PFSK-1 (cell line): ENCODE results near the gene GUCY2C. TPM values are rescaled to one million over a fixed set of nuclear protein-coding genes. Genes with fewer than 3 reads are reported as not detected.

ENCODE experiments used
- FOXP2 ChIP-seq: optimal IDR thresholded peaks from 2 replicates; pipeline ENCODE3; 2011; ENCODE audit warnings: borderline replicate concordance, control low read depth, inconsistent platforms; ENCODE audit not compliant: insufficient read depth; ENCODE audit errors: extremely low read length, extremely low read depth
- POLR2AphosphoS5 ChIP-seq: IDR thresholded peaks from 2 replicates; pipeline ENCODE4 v1.6.1; 2012; ENCODE audit warnings: low read depth, mild to moderate bottlenecking, control low read depth, low read length, moderate library complexity
- SIN3A ChIP-seq: IDR thresholded peaks from 2 replicates; pipeline ENCODE4 v1.6.1; 2012; ENCODE audit warnings: mild to moderate bottlenecking, low read length, moderate library complexity, borderline replicate concordance; ENCODE audit not compliant: insufficient read depth
- TAF1 ChIP-seq: IDR thresholded peaks from 2 replicates; pipeline ENCODE4 v1.6.1; 2012; ENCODE audit warnings: low read length, control low read depth, borderline replicate concordance; ENCODE audit not compliant: insufficient read depth
- polyA plus RNA-seq: library from polyadenylated mRNA; unstranded; fragments of >200 nt; gene quantifications from one replicate; pipeline ENCODE4 v1.2.1, GENCODE V29; 2012; ENCODE audit warnings: low read depth, missing spikeins; ENCODE audit not compliant: insufficient read length
- TF ChIP-seq, protein P1 (sequence below), 2 experiments: IDR thresholded peaks; 2 replicates each; pipeline versions ENCODE4 v1.6.1 to v1.8.0; 2011 to 2012; ENCODE audit warnings: low read depth in 2 of 2, low read length in 2 of 2, control low read depth in 1 of 2, inconsistent platforms in 1 of 2, mild to moderate bottlenecking in 1 of 2, moderate library complexity in 1 of 2; ENCODE audit not compliant: insufficient read depth in 1 of 2

Gene GUCY2C
- 0.08 TPM for polyA plus RNA-seq

DNA sequence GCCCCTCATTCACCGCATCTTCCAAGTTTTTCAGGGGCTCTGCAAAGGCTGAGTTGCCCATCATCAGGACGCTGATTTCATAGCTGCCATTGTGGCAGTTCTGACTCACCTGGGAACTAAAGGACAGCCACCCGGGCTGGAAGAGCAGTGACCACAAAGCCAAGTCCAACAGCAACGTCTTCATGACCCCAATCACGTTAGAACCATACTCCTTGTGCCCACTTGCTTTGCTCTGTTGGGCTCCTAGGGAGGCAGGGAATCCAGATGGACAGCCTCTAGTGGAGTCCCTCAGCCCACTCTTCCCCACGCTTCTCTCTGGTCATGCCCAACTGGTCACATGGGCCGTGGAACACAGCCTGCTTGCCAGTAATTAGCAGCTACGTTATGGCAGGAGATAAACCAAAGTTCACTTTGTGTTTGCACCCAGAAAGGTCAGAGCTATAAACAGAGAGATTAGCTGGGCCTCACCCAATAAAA, at the start of gene GUCY2C:
GUCY2C (minus strand) TSS at position 335 of the 477 bp plus-strand sequence; CDS start at position 184, 151 bp downstream.
- TF ChIP-seq POLR2AphosphoS5 (no peak), SIN3A (no peak), FOXP2 (no peak), TAF1 (no peak)
- TF ChIP-seq, protein P1, sequence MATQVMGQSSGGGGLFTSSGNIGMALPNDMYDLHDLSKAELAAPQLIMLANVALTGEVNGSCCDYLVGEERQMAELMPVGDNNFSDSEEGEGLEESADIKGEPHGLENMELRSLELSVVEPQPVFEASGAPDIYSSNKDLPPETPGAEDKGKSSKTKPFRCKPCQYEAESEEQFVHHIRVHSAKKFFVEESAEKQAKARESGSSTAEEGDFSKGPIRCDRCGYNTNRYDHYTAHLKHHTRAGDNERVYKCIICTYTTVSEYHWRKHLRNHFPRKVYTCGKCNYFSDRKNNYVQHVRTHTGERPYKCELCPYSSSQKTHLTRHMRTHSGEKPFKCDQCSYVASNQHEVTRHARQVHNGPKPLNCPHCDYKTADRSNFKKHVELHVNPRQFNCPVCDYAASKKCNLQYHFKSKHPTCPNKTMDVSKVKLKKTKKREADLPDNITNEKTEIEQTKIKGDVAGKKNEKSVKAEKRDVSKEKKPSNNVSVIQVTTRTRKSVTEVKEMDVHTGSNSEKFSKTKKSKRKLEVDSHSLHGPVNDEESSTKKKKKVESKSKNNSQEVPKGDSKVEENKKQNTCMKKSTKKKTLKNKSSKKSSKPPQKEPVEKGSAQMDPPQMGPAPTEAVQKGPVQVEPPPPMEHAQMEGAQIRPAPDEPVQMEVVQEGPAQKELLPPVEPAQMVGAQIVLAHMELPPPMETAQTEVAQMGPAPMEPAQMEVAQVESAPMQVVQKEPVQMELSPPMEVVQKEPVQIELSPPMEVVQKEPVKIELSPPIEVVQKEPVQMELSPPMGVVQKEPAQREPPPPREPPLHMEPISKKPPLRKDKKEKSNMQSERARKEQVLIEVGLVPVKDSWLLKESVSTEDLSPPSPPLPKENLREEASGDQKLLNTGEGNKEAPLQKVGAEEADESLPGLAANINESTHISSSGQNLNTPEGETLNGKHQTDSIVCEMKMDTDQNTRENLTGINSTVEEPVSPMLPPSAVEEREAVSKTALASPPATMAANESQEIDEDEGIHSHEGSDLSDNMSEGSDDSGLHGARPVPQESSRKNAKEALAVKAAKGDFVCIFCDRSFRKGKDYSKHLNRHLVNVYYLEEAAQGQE (IDR thresholded peaks at IDR 0.05; ENCODE audit: insufficient read depth in 1 of 2, low read depth in 2 of 2, low read length in 2 of 2): no peak

DNA sequence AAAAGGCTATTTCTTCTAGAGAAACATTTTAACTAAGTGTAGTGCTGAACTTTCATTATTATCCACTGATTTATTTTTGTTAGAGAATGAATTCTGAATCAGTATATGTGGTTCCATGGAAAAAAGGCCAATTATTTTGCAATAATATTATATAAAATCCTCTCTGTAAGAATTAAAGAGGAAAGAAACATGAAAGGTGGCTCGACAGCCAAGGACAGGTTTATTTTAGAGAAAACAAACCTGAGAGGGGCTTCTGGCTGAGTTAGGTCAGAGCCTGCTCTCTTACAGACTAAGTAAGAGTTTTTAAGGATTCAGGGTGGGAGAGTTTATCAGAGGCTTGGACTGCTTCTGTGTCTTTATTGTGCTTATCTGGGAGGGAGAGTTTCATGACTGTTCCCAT, 46.7 kb upstream of the GUCY2C start:
- TF ChIP-seq SIN3A: no peak
- TF ChIP-seq TAF1: no peak
- TF ChIP-seq, protein P1 (IDR thresholded peaks at IDR 0.05; ENCODE audit: insufficient read depth in 1 of 2, low read depth in 2 of 2, low read length in 2 of 2): no peak

DNA sequence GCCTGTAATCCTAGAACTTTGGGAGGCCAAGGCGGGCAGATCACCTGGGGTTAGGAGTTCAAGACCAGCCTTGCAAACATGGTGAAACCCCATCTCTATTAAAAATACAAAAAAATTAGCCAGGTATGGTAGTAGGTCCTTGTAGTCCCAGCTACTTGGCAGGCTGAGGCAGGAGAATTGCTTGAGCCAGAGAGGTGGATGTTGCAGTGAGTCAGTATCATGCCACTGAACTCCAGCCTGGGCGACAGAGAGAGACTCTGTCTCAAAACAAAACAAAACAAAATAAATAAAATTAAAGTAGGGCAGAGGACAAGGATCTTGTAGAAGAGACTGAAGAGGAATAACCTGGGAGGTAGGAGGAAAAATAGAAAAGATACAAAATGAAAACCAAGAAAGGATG, 45.5 kb upstream of the GUCY2C start:
- no peak for TF ChIP-seq FOXP2
- TF ChIP-seq SIN3A: no peak
- TF ChIP-seq, protein P1 (IDR thresholded peaks at IDR 0.05; ENCODE audit: insufficient read depth in 1 of 2, low read depth in 2 of 2, low read length in 2 of 2): no peak
- no peak for TF ChIP-seq POLR2AphosphoS5
- TF ChIP-seq TAF1: no peak

DNA sequence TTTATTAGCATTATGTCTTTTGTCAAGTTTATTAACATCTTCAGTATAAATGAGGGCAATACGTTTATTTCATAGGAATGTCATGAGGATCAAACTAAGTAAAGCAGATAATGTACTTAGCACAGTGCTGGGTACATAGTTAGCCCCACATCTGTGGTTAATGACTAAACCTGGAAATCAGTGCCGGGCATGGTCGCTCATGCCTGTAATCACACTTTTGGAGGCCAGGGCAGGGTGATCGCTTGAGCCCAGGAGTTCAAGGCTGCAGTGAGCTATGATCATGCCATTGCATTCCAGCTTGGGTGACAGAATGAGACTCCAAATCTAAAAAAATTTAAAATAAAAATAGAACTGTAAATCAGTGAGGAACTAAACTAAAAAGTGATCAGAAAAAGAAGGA, 44.8 kb upstream of the GUCY2C start:
- TF ChIP-seq TAF1 (no peak), POLR2AphosphoS5 (no peak), SIN3A (no peak), FOXP2 (no peak)
- TF ChIP-seq, protein P1 (IDR thresholded peaks at IDR 0.05; ENCODE audit: insufficient read depth in 1 of 2, low read depth in 2 of 2, low read length in 2 of 2): no peak

DNA sequence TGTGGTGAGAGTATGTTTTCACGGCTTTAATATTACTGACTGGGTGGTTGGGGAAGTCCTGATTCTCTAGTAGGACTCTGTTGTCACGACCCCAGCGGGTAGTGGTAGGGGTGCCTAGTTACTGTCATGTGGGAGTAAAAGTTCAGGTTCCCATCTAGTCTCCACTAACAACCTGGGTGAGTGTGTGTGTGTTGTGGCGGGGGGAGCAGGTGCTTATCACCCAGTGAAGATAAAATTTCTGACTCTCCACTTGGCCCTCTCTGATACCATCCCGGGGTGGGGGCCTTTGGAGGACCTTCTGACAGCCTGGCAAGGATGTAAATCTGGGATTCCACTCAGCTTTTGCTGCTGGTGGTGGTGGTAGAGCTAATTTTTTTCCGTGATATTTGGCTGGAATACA, 35.4 kb upstream of the GUCY2C start:
- TF ChIP-seq SIN3A (no peak), FOXP2 (no peak)
- TF ChIP-seq, protein P1 (IDR thresholded peaks at IDR 0.05; ENCODE audit: insufficient read depth in 1 of 2, low read depth in 2 of 2, low read length in 2 of 2): no peak
